ENCODE measurements around the gene MARF1. TPM values are rescaled to one million over a fixed set of nuclear protein-coding genes. Genes with fewer than 3 reads are reported as not detected.
"Not testable (repeated sequence)": the region's sequence is repeated elsewhere in the genome, so short reads cannot be mapped to it uniquely, and the experiment has no call there.

Gene MARF1
- total and polyA plus RNA-seq, 11 donors: 11.4 to 61.3 (median 42.0) TPM

- no peak for DNase-seq
- H3K36me3 ChIP-seq: peaks cover 0 to 65% (median 37%) of the 10 kb centered on the region in 9 donors
- H3K27ac ChIP-seq: no peak overlapping the region
- 93 to 97% (median 95%) methylated on average over 5 of the region's 5 CpGs for WGBS, 4 donors
- no peaks in the 10 kb centered on the region for H3K9me3 ChIP-seq
- H3K27me3 ChIP-seq: no peaks in the 10 kb centered on the region
- peaks cover 0 to 29% (median 11%) of the 10 kb centered on the region in 12 donors for H3K4me1 ChIP-seq
- TF ChIP-seq POLR2A (IDR thresholded peaks at IDR 0.05): no peak
- no peak for TF ChIP-seq CTCF (IDR thresholded peaks at IDR 0.05)
- H3K4me3 ChIP-seq: no peak overlapping the region
- intact Hi-C loops (cut with DNase I): no loop called here
- ATAC-seq: no peak
Measured at GRCh38 chr16:15677447-15677846, 34.5 kb upstream of the MARF1 start.

- ATAC-seq: no peak
- 82 to 85% (median 84%) methylated on average over 10 of the region's 10 CpGs for WGBS, 4 donors
- Histone ChIP-seq H3K4me1 (peaks cover 0 to 38% (median 18%) of the 10 kb centered on the region in 12 donors), H3K9me3 (no peaks in the 10 kb centered on the region), H3K27me3 (no peaks in the 10 kb centered on the region), H3K36me3 (peaks cover 0 to 59% (median 37%) of the 10 kb centered on the region in 9 donors), H3K4me3 (no peak overlapping the region), H3K27ac (no peak overlapping the region)
- TF ChIP-seq POLR2A (IDR thresholded peaks at IDR 0.05) (no peak), CTCF (IDR thresholded peaks at IDR 0.05) (no peak)
- no peak for DNase-seq
- intact Hi-C loops (cut with DNase I): no loop called here
Measured at GRCh38 chr16:15676506-15676905, 33.6 kb upstream of the MARF1 start.

- H3K27me3 ChIP-seq: no peaks in the 10 kb centered on the region
- ATAC-seq (no peak), DNase-seq (no peak)
- peaks cover 0 to 60% (median 33%) of the 10 kb centered on the region in 9 donors for H3K36me3 ChIP-seq
- peak overlapping the region in 7 of 12 donors; percentile 16 to 93 (median 86) for H3K27ac ChIP-seq
- no peaks in the 10 kb centered on the region for H3K9me3 ChIP-seq
- 95 to 97% (median 97%) methylated on average over 7 of the region's 7 CpGs for WGBS, 4 donors
- intact Hi-C loops (cut with DNase I): no loop called here
- peaks cover 0 to 38% (median 18%) of the 10 kb centered on the region in 12 donors for H3K4me1 ChIP-seq
- TF ChIP-seq CTCF (IDR thresholded peaks at IDR 0.05) (no peak), POLR2A (IDR thresholded peaks at IDR 0.05) (no peak)
- no peak overlapping the region for H3K4me3 ChIP-seq
Measured at GRCh38 chr16:15674571-15674970, 31.6 kb upstream of the MARF1 start.

GRCh38 chr16:15672514-15673167, 29.7 kb upstream of the MARF1 start:
- ATAC-seq (peak; percentile 94 to 98 (median 98)), DNase-seq (peak; percentile 89 to 93 (median 90))
- Histone ChIP-seq H3K4me3 (peak overlapping the region in 9 of 12 donors; percentile 4 to 41 (median 28)), H3K4me1 (peaks cover 0 to 38% (median 18%) of the 10 kb centered on the region in 12 donors), H3K27me3 (no peaks in the 10 kb centered on the region), H3K36me3 (peaks cover 0 to 60% (median 34%) of the 10 kb centered on the region in 9 donors), H3K27ac (peak overlapping the region; percentile 72 to 97 (median 88)), H3K9me3 (no peaks in the 10 kb centered on the region)
- intact Hi-C loops (cut with DNase I): loop anchor here in 4 of 10 donors (1.0 to 2.0 kb wide), 3 partner anchors 22 to 30 kb away; partner anchors contain the start of genes MARF1 (in 4 of the 4) and NDE1 (in 2 of the 4)
- no peak for TF ChIP-seq CTCF (IDR thresholded peaks at IDR 0.05)
- peak in 1 of 2 donors; percentile 53 for TF ChIP-seq POLR2A (IDR thresholded peaks at IDR 0.05)
- WGBS, 4 donors: 33 to 48% (median 36%) methylated on average over 20 of the region's 20 CpGs

GRCh38 chr16:15672127-15672513, 29.2 kb upstream of the MARF1 start:
- peaks cover 0 to 62% (median 36%) of the 10 kb centered on the region in 9 donors for H3K36me3 ChIP-seq
- 86 to 93% (median 88%) methylated on average over 10 of the region's 10 CpGs for WGBS, 4 donors
- intact Hi-C loops (cut with DNase I): loop anchor here in 3 of 10 donors (2.0 kb wide), 2 partner anchors 21 to 29 kb away; partner anchors contain the start of genes MARF1 (in 2 of the 3) and NDE1 (in 2 of the 3)
- not testable (repeated sequence) for DNase-seq, ATAC-seq, H3K27me3 ChIP-seq, H3K9me3 ChIP-seq
- peaks cover 0 to 38% (median 18%) of the 10 kb centered on the region in 12 donors for H3K4me1 ChIP-seq
- H3K27ac ChIP-seq: peak overlapping the region; percentile 72 to 97 (median 88)
- H3K4me3 ChIP-seq: peak overlapping the region in 7 of 12 donors; percentile 4 to 38 (median 28)
